Suprapubic skin (tissue), 4 donors: ENCODE measurements around the gene TMIGD1.

Experiments
- CTCF ChIP-seq, 2 donors: fragments of 200-600 bp in 1 of 2; fragments of 450-650 bp in 1 of 2; sonication (generic) in 1 of 2; IDR thresholded peaks; one replicate each; pipeline ENCODE4 v1.5.1; 2016 to 2019; ENCODE audit warnings: antibody characterized with exemption in 2 of 2, mild to moderate bottlenecking in 1 of 2, moderate library complexity in 1 of 2
- EP300 ChIP-seq: sonication (generic); formaldehyde crosslinking; IDR thresholded peaks from one replicate; pipeline ENCODE4 v1.6.1; 2017; ENCODE audit warnings: antibody characterized with exemption
- POLR2A ChIP-seq, 2 donors: fragments of 450-650 bp; IDR thresholded peaks; one replicate each; pipeline ENCODE4 v1.6.1; 2017; ENCODE audit warnings: antibody characterized with exemption in 2 of 2, mild to moderate bottlenecking in 2 of 2, moderate library complexity in 2 of 2
- POLR2AphosphoS5 ChIP-seq, 3 donors: sonication (generic); formaldehyde crosslinking; IDR thresholded peaks; one replicate each; pipeline ENCODE4 v1.6.1; 2017; ENCODE audit warnings: antibody characterized with exemption in 3 of 3

- no peak for TF ChIP-seq POLR2A (IDR thresholded peaks at IDR 0.05)
- no peak for TF ChIP-seq CTCF (IDR thresholded peaks at IDR 0.05)
- no peak for TF ChIP-seq EP300
- TF ChIP-seq POLR2AphosphoS5 (IDR thresholded peaks at IDR 0.05): no peak
These were observed 17.1 kb downstream of the TMIGD1 start for GRCh38 chr17:30316736-30317135.
